Astrocyte of the spinal cord (primary cell): Measurements from ENCODE around the gene RTP1.
"Not testable (repeated sequence)": the region's sequence is repeated elsewhere in the genome, so short reads cannot be mapped to it uniquely, and the experiment has no call there.

Experiments
- DNase-seq: peaks from one replicate; pipeline ENCODE4 v3.0.0; 2011; ENCODE audit warnings: low read depth, low spot score
- H3K4me3 ChIP-seq: 2 replicates; pipeline ENCODE4 v1.5.1; 2011; ENCODE audit warnings: low read depth, mild to moderate bottlenecking, low read length, moderate library complexity
- CTCF ChIP-seq: IDR thresholded peaks from 2 replicates; pipeline ENCODE4 v1.5.1; 2012; ENCODE audit warnings: low read depth, mild to moderate bottlenecking, low read length, inconsistent platforms
- in situ Hi-C: cut with HindIII; loops from 2 replicates; pipeline ENCODE4 v1.10.0; 2017; ENCODE audit warnings: low sequenced_read_pairs

Gene RTP1

GRCh38 chr3:187193181-187193580, 4.1 kb upstream of the RTP1 start:
- DNase-seq: no peak
- TF ChIP-seq CTCF: no peak
- H3K4me3 ChIP-seq: no peak overlapping the region
- in situ Hi-C loops: no loop called here

DNA sequence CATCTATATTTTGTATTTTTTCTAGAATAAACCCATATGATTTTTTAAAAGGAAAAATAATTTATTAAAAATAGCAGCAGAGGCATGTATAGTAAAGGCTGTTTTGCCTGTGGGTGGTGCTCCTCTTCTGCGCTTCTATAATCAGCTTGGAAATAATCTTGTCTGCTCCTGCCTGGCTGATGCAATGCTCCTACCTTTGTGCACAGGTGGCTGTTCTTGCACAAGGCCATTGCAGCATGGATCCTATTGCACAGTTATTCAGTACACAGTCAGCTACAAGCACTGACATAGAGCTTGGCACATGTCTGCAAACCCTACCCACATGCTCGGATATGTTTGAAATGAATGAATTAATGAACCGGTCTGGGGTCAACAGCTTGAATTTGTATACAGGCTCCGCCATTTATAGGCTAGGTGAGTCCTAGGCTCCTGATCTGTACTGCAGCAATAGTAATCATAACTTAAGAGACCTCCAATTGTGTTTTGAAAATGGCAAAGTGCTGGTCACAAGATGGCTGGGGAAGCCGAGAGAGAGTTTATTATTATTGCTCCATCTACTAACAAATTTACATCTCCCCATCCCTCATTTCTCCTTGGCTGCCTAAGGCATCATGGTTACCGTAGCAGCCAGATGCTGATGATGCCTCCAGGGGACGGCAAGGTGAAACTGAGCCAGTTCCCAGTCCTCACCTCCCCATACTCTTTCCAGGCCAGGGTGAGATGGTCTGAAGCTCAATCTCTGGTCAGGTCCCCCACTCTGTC, 532 bp upstream of the RTP1 start:
- TF ChIP-seq CTCF: no peak
- in situ Hi-C loops: no loop called here
- H3K4me3 ChIP-seq: no peak overlapping the region
- DNase-seq: no peak

DNA sequence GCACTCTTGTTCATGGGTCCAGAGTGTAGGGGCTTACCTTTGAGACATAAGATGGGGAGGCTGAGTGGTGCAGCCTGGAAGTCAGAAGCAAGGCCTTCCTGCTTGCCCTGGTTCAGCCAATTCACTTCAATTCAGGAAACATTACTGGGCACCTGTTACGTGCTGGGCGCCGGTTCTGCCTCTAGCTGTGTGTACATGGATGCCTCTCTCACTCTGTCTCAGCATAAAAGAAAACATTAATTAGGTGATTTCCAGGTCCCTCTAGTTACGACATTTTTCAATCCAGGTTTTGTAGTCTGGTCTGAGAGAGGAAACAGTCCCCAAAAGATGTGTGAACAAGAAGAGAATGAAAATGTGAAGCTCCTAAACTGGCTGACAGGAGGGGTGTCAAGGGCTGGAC, 1.2 kb downstream of the RTP1 start:
- in situ Hi-C loops: no loop called here
- TF ChIP-seq CTCF: no peak
- no peak for DNase-seq
- H3K4me3 ChIP-seq: no peak overlapping the region

- H3K4me3 ChIP-seq, in situ Hi-C loops, DNase-seq: not testable (repeated sequence)
Measured at GRCh38 chr3:187199463-187200050, 2.3 kb downstream of the RTP1 start.

- TF ChIP-seq CTCF: no peak
- DNase-seq: no peak
- in situ Hi-C loops: no loop called here
- H3K4me3 ChIP-seq: no peak overlapping the region
Measured at GRCh38 chr3:187205683-187206082, 8.4 kb downstream of the RTP1 start.

DNA sequence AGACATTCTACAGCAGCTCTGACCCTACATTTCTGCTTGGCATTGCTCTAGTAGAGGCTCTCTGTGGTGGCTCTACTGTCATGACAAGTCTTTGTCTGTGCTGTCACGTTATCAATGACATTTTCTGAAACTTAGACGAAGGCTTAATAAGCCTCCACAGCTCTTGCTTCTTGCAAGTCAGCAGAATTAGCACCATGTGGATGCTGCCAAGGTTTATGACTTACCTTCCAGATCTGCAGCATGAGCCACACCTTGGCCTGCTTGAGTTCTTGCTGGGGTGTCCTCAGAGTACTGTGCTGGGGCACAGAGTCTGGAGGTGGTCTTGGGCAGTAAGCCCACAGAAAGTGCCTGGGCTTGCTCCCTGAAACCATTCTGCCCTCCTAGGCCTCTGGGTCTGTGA, 9.8 kb downstream of the RTP1 start:
- no peak for DNase-seq
- no peak for TF ChIP-seq CTCF
- H3K4me3 ChIP-seq: no peak overlapping the region
- in situ Hi-C loops: no loop called here

GRCh38 chr3:187207624-187208023, 10.3 kb downstream of the RTP1 start:
- H3K4me3 ChIP-seq: no peak overlapping the region
- DNase-seq: no peak
- TF ChIP-seq CTCF: no peak
- in situ Hi-C loops: no loop called here
